ENCODE results near the gene ST8SIA4. TPM values are rescaled to one million over a fixed set of nuclear protein-coding genes. Genes with fewer than 3 reads are reported as not detected.

ST8SIA4 gene, protein sequence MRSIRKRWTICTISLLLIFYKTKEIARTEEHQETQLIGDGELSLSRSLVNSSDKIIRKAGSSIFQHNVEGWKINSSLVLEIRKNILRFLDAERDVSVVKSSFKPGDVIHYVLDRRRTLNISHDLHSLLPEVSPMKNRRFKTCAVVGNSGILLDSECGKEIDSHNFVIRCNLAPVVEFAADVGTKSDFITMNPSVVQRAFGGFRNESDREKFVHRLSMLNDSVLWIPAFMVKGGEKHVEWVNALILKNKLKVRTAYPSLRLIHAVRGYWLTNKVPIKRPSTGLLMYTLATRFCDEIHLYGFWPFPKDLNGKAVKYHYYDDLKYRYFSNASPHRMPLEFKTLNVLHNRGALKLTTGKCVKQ
- total RNA-seq: 10 to 100 TPM; 21.2 to 36.2 TPM

DNA sequence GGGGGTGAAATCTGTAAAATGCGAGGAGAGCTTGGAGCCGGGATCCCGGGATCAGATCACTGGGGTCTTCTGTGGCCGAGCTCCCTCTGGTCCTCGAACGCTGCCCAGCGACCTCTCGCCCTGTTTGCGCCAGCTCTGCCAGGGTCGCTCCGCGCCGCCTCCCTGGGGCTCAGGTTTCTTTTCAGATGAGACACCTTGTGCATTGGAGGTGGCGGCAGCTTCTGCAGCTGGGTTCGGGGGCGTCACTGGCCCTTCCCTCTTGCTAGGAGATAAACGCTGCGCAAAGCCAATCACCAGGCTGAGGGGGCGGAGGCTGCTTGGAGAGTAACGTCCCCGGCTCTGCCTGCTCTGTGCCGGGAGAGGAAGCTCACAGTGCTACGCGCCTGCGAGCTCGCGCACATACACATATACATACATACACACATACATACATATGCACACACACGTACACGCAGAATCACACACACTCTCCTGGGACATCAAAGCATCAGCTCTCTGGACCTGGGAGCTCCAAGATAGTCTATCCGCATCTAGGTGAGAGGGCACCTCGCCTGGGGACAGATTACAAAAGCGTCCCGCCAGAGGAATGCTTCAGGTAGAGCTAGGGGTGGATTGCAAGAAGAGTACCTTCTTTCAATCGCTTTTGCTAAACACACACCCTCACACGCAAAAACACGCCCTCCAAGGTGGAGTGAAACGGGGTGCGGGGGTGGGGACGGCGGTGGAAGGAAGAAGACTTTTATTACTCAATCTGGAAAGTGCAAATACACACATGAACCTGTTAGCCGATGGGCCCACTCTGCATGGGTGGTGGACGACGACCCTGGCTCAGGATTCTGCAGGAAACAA is at the start of gene ST8SIA4:
Gene ST8SIA4, minus strand, starts transcription at position 244 of the 849 bp plus-strand sequence. CDS start 327 bp downstream, outside the sequence.
- Mint-ChIP-seq H3K36me3 (peaks cover 41 to 47% of the 10 kb centered on the region in 2 donors), H3K27ac (peak within 1 kb of the TSS; percentile 99), H3K9me3 (no peaks in the 10 kb centered on the region)
- ATAC-seq (peak; percentile 64 to 75), DNase-seq (ENCODE audit: low spot score in 2 of 2) (peak; percentile 85 to 86)

DNA sequence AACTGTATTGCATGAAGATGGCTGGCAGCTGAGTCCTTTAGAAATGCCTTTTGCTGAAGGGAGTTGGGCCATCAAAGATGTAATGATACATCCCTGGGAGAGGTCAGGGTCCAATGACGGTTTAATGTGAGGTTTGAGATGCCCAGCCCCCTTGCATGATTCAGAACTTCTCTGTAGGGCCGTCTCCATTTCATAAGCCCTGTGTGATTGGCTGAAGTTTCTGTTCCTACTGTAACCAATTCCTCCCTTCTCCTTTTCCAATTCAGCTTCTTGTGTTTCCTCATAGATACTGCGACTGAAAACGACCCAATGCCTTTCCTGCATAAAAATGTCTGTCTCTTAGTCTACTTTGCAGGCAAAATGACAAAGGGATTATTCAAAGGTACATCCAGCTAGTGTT is 47.9 kb upstream of the ST8SIA4 start:
- ATAC-seq: no peak
- H3K36me3 Mint-ChIP-seq: peaks cover 14 to 16% of the 10 kb centered on the region in 2 donors

DNA sequence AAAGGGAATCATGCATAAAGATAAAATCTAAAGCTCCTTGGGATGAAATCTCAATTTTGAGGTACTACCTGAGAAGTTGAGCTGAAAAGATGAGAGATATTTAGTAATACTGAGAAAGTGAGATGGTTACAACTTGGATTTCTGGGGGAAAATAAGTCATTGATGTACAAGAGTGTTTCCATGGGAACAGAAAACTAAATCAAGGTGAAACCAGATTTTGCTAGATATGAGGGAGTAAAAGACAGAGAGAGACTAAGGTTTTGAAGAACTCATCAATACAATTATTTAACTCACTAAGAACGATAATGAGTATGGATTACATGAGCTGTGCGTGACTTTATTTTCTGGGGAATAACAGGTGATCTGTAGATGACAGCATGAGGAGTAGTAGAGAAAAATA is 10.2 kb upstream of the ST8SIA4 start:
- Mint-ChIP-seq H3K9me3 (no peaks in the 10 kb centered on the region), H3K27ac (peak overlapping the region in 1 of 2 donors; percentile 2), H3K36me3 (peaks cover 0 to 7% of the 10 kb centered on the region in 2 donors)
- DNase-seq (ENCODE audit: low spot score in 2 of 2) (no peak), ATAC-seq (peak; percentile 88 to 96)

More for the DNA sequence above, 47.9 kb upstream of the ST8SIA4 start:
- H3K27ac Mint-ChIP-seq: no peak overlapping the region
- peaks cover 9% of the 10 kb centered on the region in 2 donors for H3K9me3 Mint-ChIP-seq
- no peak for DNase-seq (ENCODE audit: low spot score in 2 of 2)

GRCh38 chr5:100909034-100909433 is 6.0 kb upstream of the ST8SIA4 start:
- no peaks in the 10 kb centered on the region for H3K9me3 Mint-ChIP-seq
- peaks cover 5 to 12% of the 10 kb centered on the region in 2 donors for H3K36me3 Mint-ChIP-seq
- DNase-seq (ENCODE audit: low spot score in 2 of 2): no peak
- no peak for ATAC-seq
- H3K27ac Mint-ChIP-seq: no peak overlapping the region

- Mint-ChIP-seq H3K27ac (peak overlapping the region; percentile 6 to 99), H3K36me3 (peaks cover 36% of the 10 kb centered on the region in 2 donors), H3K9me3 (no peaks in the 10 kb centered on the region)
- ATAC-seq: peak in 1 of 2 donors; percentile 3
- peak in 1 of 2 donors; percentile 9 for DNase-seq (ENCODE audit: low spot score in 2 of 2)
Observed at GRCh38 chr5:100905259-100905914, 2.3 kb upstream of the ST8SIA4 start.

GRCh38 chr5:100904259-100904861 is 1.3 kb upstream of the ST8SIA4 start:
- Mint-ChIP-seq H3K9me3 (no peaks in the 10 kb centered on the region), H3K36me3 (peaks cover 35 to 42% of the 10 kb centered on the region in 2 donors), H3K27ac (peak overlapping the region; percentile 99)
- ATAC-seq (peak; percentile 31 to 40), DNase-seq (ENCODE audit: low spot score in 2 of 2) (peak; percentile 54 to 65)

GRCh38 chr5:100902440-100903038 is 543 bp downstream of the ST8SIA4 start:
- peak; percentile 21 to 41 for ATAC-seq

GRCh38 chr5:100901821-100902341 is 1.2 kb downstream of the ST8SIA4 start:
- H3K27ac Mint-ChIP-seq: peak overlapping the region; percentile 99
- DNase-seq (ENCODE audit: low spot score in 2 of 2): peak; percentile 43 to 62
- peak; percentile 7 to 8 for ATAC-seq
- H3K9me3 Mint-ChIP-seq: no peaks in the 10 kb centered on the region
- H3K36me3 Mint-ChIP-seq: peaks cover 48% of the 10 kb centered on the region in 2 donors

More at GRCh38 chr5:100902440-100903038, 543 bp downstream of the ST8SIA4 start:
- Mint-ChIP-seq H3K27ac (peak overlapping the region; percentile 99), H3K9me3 (no peaks in the 10 kb centered on the region), H3K36me3 (peaks cover 46 to 47% of the 10 kb centered on the region in 2 donors)
- DNase-seq (ENCODE audit: low spot score in 2 of 2): peak; percentile 27 to 57

DNA sequence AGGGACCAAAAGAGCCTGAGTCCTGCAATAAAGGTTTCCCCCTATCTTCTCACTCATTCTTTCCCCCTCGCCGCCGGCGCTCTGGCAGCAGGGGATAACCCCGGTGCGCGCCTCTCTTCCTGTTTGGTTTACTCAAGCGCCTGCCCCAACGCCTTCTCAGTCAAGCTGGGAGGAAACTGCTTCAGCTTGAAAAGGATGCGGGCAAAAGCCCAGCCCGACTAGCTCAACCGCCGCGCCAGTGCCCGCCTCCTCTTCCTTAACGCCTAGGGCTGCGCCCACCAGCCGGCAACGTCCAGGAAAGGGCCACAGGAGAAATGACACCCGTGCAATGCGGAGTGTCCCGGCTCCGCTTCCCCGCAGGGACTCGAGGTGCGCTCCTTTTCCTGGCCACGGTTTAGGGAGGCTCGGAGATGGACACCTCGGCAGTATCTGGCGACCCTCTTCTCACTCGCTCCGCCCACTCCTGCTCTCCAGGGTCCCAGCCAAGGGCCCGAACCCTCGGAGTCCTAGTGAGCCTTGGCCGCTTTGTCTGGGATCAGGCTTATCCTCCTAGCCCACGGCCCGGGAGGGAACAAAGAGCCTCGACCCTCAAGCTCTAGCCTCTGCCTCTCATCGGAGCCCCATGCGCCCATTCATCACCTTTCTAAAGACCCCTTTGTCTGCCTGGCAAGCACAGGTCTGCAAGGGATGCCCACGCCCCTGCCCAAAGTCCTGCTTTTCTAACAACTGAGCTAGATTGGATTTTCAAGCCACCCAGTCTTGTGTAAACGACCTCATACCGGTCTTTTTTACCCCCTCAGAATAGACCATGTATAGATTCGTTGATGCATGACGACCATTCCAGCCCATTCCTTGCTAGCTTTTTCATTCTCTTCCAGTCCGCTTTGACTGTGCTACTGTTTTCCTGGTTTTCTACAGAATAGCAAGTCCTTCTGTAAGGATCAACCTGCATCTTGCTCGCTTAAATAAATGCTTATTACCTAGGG is 2.0 kb downstream of the ST8SIA4 start:
- Mint-ChIP-seq H3K27ac (peak overlapping the region; percentile 99), H3K9me3 (no peaks in the 10 kb centered on the region), H3K36me3 (peaks cover 51 to 55% of the 10 kb centered on the region in 2 donors)
- DNase-seq (ENCODE audit: low spot score in 2 of 2) (peak; percentile 85 to 95), ATAC-seq (peak; percentile 62 to 66)

- peak; percentile 36 to 41 for ATAC-seq
- no peak for DNase-seq (ENCODE audit: low spot score in 2 of 2)
- peaks cover 51 to 63% of the 10 kb centered on the region in 2 donors for H3K36me3 Mint-ChIP-seq
- H3K9me3 Mint-ChIP-seq: no peaks in the 10 kb centered on the region
- H3K27ac Mint-ChIP-seq: peak overlapping the region; percentile 99
Observed at GRCh38 chr5:100900142-100900795, 2.8 kb downstream of the ST8SIA4 start.

- H3K27ac Mint-ChIP-seq: peak overlapping the region; percentile 99
- ATAC-seq (no peak), DNase-seq (ENCODE audit: low spot score in 2 of 2) (no peak)
- H3K9me3 Mint-ChIP-seq: no peaks in the 10 kb centered on the region
- H3K36me3 Mint-ChIP-seq: peaks cover 51 to 69% of the 10 kb centered on the region in 2 donors
Observed at GRCh38 chr5:100899675-100900074, 3.4 kb downstream of the ST8SIA4 start.

DNA sequence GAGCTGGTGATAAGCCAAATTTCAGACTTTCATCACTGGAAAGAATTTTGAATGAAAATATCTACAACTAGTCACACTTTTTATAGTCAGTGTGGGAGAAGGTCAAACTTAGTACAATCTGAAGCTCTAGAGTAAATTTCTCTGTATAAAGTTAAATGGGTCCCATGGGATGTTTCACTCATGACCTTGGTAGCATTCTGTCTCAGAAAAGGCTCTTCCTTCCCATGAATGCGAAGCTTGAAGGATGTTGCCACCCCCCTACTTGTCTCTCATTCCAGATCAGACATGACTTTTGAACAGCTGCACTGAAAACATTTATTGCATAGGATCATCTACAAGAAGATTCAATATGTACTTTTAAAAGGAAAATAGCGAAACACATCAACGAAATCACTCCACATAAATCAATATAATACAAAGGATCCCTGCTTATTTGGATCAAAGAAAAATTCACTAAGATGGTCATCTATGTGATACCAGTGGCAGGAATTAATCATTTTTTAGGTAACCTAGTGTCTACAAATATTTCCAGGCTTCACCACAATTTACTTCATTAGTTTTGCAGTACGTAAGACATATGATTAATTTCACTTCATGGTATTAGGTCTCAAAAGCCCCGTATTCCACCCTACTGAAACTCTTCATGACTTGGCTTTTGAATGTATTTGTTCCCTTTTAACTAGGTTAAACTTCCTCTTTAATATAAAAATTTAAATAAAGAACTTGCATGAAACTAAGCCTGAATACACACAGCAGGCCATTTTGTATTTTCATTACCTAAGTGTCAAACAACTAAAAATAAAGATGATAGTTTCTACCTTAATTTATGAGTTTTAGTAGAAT is 4.4 kb downstream of the ST8SIA4 start:
- no peaks in the 10 kb centered on the region for H3K9me3 Mint-ChIP-seq
- ATAC-seq: no peak

GRCh38 chr5:100896054-100896453 is 7.0 kb downstream of the ST8SIA4 start:
- H3K36me3 Mint-ChIP-seq: peaks cover 25 to 49% of the 10 kb centered on the region in 2 donors
- no peaks in the 10 kb centered on the region for H3K9me3 Mint-ChIP-seq
- H3K27ac Mint-ChIP-seq: no peak overlapping the region
- DNase-seq (ENCODE audit: low spot score in 2 of 2): no peak
- ATAC-seq: no peak

More for the DNA sequence above, 4.4 kb downstream of the ST8SIA4 start:
- H3K27ac Mint-ChIP-seq: peak overlapping the region in 1 of 2 donors; percentile 77
- H3K36me3 Mint-ChIP-seq: peaks cover 52 to 70% of the 10 kb centered on the region in 2 donors
- DNase-seq (ENCODE audit: low spot score in 2 of 2): no peak
